Stimulated activated CD8-positive, alpha-beta memory T cell treated with anti-CD3 and anti-CD28 coated beads, Interleukin-4, amount 100 ng/mL, for 4 hours (primary cell): ENCODE measurements around the gene GABBR2.
"Not testable (repeated sequence)": the region's sequence is repeated elsewhere in the genome, so short reads cannot be mapped to it uniquely, and the experiment has no call there.

Experiments
- DNase-seq, 2 donors: peaks; one replicate each; pipeline ENCODE4 v3.0.0-alpha.2; 2020; ENCODE audit warnings: low read depth in 2 of 2, low spot score in 1 of 2

GABBR2 gene

DNA sequence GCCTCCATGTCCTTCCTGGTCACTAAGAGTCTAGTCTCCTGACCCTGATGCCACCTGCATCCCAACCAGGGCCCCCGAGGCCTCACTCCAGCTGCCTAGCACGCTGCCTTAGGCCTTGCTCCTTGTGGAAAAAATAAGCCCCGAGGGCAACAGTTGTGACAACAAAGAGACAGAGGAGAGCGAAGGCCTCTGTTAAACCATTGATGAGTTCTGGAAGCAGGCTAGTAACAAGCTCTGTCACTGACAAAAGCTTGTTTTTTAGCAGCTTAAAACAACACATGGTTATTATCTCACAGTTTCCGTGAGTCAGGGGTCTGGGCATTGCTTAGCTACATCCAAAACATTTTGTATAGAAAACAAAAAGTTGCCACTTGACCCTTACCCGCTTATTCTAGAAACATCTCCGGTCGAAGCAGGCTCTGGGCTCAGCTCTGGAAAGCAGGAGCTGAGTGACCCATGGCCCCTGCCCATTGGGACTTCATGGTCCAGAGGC lies 405.1 kb downstream of the GABBR2 start:
- DNase-seq: no peak

GRCh38 chr9:98302938-98303632 lies 405.6 kb downstream of the GABBR2 start:
- DNase-seq: no peak

DNA sequence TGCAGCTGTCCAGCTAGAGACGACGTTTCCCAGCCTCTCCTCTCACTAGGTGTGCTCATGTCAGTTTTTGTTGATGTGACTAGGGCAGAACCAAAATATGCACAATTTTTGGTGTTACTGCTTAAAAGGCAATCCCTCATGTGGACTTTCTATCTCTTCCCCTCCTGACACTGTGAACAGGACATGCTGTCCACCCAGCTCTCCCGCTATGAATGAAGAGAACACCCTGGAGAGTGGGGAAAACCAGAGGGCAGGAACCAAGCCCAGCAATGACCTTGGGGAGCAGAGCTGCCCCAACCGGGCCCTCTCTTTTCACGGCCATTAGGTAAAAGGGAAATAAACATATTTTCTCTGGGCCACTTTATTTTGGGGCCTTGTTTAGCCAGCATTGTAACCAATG lies 406.6 kb downstream of the GABBR2 start:
- DNase-seq: no peak

DNA sequence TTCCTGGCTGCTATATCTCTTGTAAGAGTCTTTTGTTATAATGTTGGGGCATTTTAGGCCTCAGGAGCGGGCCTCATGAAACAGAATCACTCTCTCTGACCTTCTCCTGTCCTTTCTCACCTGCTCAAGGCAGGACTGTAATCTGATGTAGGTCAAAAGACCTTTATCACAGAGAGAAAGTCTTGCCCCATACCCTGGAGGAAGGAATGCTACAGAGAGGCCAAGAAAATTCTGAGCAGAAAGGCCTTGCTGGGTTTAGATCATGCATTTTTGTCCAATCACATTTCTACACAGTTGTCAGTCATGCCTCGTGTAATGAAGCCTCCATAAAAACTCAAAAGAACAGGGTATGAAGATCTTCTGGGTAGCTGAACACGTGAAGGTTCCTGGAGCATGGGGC lies 408.1 kb downstream of the GABBR2 start:
- no peak for DNase-seq

DNA sequence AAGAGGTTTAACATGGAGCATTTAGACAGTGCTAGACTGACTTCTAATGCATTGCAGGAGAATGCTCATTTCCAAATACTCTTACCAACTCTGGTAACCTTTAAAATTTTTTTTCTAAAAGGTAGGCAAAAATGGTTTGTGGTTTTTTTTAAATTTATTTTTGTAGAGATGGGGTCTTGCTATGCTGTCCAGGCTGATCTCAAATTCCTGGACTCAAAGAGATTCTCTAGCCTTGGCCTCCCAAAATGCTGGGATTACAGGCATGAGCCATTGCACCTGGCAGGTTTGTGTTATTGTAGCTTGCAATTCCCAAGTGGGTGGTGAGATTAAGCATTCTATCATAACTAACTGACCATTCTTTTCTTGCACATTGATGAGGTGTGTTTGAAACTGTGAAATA lies 410.3 kb downstream of the GABBR2 start:
- DNase-seq: no peak

DNA sequence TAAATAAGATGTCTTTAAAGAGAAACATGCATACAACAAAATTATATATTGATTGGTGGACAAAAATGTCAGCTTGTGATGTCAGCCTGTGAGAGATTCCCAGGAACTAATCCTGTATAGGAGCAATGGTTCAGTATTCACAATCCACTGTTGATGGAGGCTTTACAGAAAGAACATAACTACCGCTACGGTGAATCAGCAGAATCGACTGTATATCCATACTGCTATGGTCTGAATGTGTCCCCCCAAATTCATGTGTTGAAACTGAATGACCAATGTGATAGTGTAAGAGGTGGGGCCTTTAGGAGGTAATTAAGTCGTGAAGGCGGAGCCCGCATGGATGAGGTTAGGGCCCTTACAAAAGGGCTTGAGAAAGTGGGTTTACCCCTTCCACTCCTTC lies 412.9 kb downstream of the GABBR2 start:
- DNase-seq: no peak

GRCh38 chr9:98291820-98292219 lies 416.9 kb downstream of the GABBR2 start:
- DNase-seq: no peak

GRCh38 chr9:98290411-98290810 lies 418.3 kb downstream of the GABBR2 start:
- DNase-seq: no peak

GRCh38 chr9:98289614-98290201 lies 419.0 kb downstream of the GABBR2 start:
- no peak for DNase-seq

DNA sequence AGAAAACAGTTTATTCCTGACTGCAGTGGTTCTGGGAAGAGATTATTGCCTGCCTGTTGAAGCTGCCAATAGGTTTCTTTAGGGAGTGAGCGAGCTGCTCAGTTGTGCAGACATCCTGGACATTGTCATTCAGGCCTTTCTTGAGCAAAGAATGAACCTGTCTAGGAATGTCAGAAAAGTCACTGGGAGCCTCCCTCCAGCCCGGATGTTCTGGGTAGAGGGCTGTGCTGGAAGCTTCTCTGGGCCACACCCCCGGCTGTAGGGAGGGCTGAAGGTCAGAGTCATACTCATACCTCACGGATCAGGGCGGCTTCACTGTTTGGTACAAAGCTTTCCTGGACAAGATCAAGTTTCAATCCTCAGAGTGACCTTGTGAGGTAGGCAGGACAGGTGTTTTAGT lies 419.9 kb downstream of the GABBR2 start:
- DNase-seq: no peak

DNA sequence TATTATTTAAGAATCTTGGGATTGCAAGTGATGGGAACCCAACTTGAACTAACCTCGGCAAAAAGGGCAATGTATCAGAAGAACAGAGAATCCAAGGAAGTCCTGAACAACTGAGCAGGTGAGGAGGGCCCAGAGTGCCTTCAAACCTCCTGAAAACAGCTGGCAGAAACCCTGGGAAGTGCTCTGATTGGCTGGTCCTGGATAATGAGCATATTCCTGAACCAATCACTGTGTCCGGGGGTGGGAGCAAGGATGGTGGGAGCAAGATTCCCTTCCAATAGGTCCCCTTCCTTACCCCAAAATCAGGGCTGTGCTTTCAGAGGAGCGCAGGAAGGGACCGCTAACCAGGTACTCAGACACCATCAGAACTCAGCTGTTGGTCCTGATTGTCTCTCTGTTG lies 421.4 kb downstream of the GABBR2 start:
- no peak for DNase-seq

GRCh38 chr9:98285446-98285845 lies 423.3 kb downstream of the GABBR2 start:
- no peak for DNase-seq

DNA sequence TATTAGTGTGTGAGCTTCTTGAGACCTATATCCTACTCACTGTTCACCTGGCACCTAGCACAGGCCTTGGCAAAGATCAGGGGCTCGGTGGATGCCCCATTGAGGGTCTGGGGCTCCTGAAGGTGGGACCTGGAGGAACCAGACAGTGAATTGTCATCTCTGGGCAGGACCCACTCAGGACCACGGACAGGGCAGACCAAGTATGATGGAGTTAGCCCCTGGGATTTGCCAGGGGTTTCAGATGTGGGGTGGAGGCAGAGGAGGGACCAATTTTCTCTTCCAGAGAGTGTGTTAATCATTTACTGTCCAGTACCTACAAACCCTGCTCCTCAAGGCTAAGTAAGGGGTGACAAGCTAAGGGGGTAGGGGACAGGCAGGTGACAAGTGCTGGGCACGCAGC lies 424.0 kb downstream of the GABBR2 start:
- no peak for DNase-seq

GRCh38 chr9:98283143-98283542 lies 425.6 kb downstream of the GABBR2 start:
- DNase-seq: not testable (repeated sequence)

DNA sequence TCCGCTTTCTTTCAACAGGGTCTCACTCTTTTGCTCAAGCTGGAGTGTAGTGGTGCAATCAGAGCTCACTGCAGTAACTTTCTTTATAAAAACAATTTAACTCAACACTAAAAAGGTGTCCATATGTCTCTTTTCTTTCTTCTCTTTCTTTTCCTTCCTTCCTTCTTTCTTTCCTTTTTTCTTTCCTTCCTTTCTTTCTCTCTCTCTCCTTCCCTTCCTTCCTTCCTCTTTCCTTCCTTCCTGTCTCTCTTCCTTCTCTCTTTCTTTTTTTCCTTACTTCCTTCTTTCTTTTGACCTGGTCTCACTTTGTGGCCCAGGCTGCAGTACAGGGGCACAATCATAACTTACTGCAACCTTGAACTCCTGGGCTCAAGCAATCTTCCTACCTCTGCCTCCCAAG lies 427.5 kb downstream of the GABBR2 start:
- DNase-seq: no peak

- no peak for DNase-seq
These were observed 428.2 kb downstream of the GABBR2 start for GRCh38 chr9:98280574-98280973.

DNA sequence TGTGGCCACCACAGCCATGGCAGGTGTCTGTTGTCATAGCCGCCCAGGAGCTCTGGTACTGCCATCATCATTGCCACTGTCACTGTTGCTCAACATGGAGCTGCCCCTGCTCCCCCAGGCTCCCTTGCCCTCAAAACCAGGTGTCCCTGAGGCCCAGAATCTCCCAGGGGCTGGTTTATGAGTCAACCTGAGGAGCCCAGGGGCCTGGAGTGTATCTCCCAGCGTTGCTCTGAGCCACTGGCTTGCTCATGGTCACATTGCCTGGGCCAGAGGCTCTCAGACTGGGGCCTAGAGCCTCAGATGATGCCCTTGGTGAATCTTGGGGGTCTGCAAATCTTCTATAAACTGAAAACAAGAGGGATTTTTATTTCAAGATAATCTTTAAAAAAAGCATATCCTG lies 428.6 kb downstream of the GABBR2 start:
- no peak for DNase-seq

DNA sequence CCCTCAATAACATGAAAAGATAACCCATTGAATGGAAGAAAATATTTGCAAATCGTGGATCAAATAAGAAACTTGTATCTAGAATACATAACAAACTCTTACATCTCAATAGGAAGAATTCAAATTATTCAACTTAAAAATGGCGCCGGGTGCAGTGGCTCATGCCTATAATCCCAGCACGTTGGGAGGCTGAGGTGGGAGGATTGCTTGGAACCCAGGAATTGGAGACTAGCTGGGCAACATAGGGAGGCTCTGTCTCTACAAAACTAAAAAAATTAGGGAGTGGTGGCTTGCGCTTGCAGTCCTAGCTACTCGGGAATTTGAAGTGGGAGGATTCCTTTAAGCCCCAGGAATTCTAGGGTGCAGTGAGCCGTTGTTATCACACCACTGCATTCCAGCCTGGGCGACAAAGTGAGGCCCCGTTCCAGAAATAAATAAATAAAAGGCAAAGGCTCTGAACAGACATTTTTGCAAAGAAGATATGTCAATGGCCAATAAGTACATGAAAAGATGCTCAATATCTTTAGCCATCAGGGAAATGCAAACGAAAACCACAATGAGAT lies 431.7 kb downstream of the GABBR2 start:
- no peak for DNase-seq

- no peak for DNase-seq
These were observed 433.6 kb downstream of the GABBR2 start for GRCh38 chr9:98275159-98275558.

DNA sequence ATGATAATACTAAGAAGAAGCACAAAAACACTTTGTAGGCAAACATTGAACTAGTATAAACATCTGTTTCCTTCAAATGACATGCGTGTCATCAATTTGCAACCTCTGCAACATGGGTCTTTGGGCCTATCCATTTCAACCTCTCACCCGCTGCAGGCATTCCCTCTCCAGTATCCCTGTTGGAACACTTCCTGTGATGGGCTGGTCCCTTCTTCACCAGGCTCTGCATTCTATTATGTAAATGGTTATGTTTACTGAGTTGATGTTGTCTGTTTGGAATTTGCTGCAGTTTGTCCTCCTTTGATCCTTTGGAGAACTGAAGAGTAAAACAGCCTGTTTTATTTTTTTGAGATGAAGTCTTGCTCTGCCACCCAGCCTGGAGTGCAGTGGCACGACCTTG lies 436.7 kb downstream of the GABBR2 start:
- DNase-seq: no peak

GRCh38 chr9:98271479-98271878 lies 437.3 kb downstream of the GABBR2 start:
- DNase-seq: no peak

DNA sequence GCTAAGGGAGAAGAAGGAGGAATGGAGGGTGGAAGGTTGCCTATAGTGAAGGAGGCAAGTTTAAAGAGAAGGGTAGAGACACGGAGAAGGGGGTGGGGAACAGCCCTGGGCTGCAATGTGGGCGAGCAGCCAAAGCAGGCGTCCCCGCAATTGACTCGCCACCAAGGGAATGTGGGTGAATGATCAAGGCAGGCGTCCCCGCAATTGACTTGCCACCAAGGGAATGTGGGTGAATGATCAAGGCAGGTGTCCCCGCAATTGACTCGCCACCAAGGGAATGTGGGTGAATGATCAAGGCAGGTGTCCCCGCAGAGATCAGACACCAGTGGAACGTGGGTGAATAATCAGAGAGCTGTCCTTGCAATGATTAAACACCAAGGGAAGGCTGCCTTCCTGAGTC lies 438.5 kb downstream of the GABBR2 start:
- DNase-seq: not testable (repeated sequence)

- not testable (repeated sequence) for DNase-seq
These were observed 439.1 kb downstream of the GABBR2 start for GRCh38 chr9:98269652-98270051.
